ENCODE results near the gene PRMT7.

PRMT7 gene

GRCh38 chr16:68346892-68347480 lies 36.2 kb downstream of the PRMT7 start:
- Histone ChIP-seq H3K4me3 (ENCODE audit: low read depth, low read length) (peak overlapping the region; percentile 20), H3K9me3 (ENCODE audit: insufficient read depth, low read depth, low read length) (peaks cover 6% of the 10 kb centered on the region)
- WGBS (ENCODE audit: extremely low coverage, insufficient coverage, insufficient read length), result no CpG with 5 or more reads among the region's 12 CpGs

DNA sequence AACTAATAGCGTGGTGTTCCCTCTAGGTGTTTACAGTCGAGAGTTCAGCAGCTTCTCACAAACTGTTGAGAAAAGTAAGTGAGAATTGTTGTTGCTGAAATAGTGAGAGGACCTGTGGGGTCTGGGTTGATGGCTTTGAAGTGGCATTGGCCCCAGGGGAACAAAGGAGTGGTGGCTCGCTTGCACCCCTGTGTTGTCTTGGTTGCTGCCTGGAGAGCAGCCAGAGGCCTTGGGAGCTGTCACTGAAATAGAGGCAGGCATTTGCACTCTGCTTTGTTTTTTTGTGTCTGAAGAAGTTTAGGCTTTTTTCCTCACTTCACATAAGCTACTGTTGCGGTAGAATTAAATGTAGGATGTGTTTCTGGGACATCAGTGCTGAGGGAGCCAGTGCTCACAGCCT lies 36.8 kb downstream of the PRMT7 start:
- H3K4me1 ChIP-seq (ENCODE audit: control insufficient read depth in 1 of 2, insufficient read depth in 2 of 2, low read length in 2 of 2), result peaks cover 20 to 42% of the 10 kb centered on the region in 2 experiments
- WGBS (ENCODE audit: extremely low coverage, insufficient coverage, insufficient read length), result no CpG with 5 or more reads among the region's 4 CpGs

More at GRCh38 chr16:68346892-68347480, 36.2 kb downstream of the PRMT7 start:
- no peak overlapping the region for H4K12ac ChIP-seq (ENCODE audit: low read depth, low read length)
- H3K23ac ChIP-seq (ENCODE audit: low read length), result peak overlapping the region; percentile 49
- H2AFZ ChIP-seq (ENCODE audit: insufficient read depth, low read length, poor library complexity), result no peak overlapping the region
- peaks cover 37 to 39% of the 10 kb centered on the region in 2 experiments for H3K36me3 ChIP-seq (ENCODE audit: control insufficient read depth in 1 of 2, insufficient read depth in 2 of 2, low read length in 2 of 2)
- H2AK5ac ChIP-seq (ENCODE audit: low read length), result no peak overlapping the region
- H3K18ac ChIP-seq (ENCODE audit: low read length), result no peak overlapping the region
- H3K79me2 ChIP-seq (ENCODE audit: control insufficient read depth, insufficient read depth, low read length, poor library complexity), result peaks cover 2% of the 10 kb centered on the region
- DNase-seq, result no peak
- no peak overlapping the region for H3K27ac ChIP-seq (ENCODE audit: low read depth, low read length)
- no peak overlapping the region for H4K8ac ChIP-seq (ENCODE audit: low read depth, low read length)
- H2BK5ac ChIP-seq (ENCODE audit: low read depth, low read length, poor library complexity), result no peak overlapping the region
- H2BK120ac ChIP-seq (ENCODE audit: insufficient read depth, low read length, poor library complexity), result no peak overlapping the region
- peaks cover 17 to 39% of the 10 kb centered on the region in 2 experiments for H3K4me1 ChIP-seq (ENCODE audit: control insufficient read depth in 1 of 2, insufficient read depth in 2 of 2, low read length in 2 of 2)
- H3K4ac ChIP-seq (ENCODE audit: low read depth, low read length), result no peak overlapping the region
- no peak overlapping the region for H4K91ac ChIP-seq (ENCODE audit: low read depth, low read length)
- H3K14ac ChIP-seq (ENCODE audit: low read length), result no peak overlapping the region
- no peaks in the 10 kb centered on the region for H3K27me3 ChIP-seq (ENCODE audit: insufficient read depth, low read length)
- H2BK12ac ChIP-seq (ENCODE audit: low read length), result no peak overlapping the region
- no peak overlapping the region for H3K9ac ChIP-seq (ENCODE audit: low read length)
- no peak overlapping the region for H3K4me2 ChIP-seq (ENCODE audit: low read length)
- peaks cover 5% of the 10 kb centered on the region for H3K79me1 ChIP-seq (ENCODE audit: low read length)

GRCh38 chr16:68348639-68349445 lies 38.0 kb downstream of the PRMT7 start:
- H2AK5ac ChIP-seq (ENCODE audit: low read length), result no peak overlapping the region
- H2AFZ ChIP-seq (ENCODE audit: insufficient read depth, low read length, poor library complexity), result no peak overlapping the region
- no peak for DNase-seq
- peaks cover 8% of the 10 kb centered on the region for H3K79me1 ChIP-seq (ENCODE audit: low read length)
- WGBS (ENCODE audit: extremely low coverage, insufficient coverage, insufficient read length), result no CpG with 5 or more reads among the region's 27 CpGs
- peaks cover 38 to 44% of the 10 kb centered on the region in 2 experiments for H3K36me3 ChIP-seq (ENCODE audit: control insufficient read depth in 1 of 2, insufficient read depth in 2 of 2, low read length in 2 of 2)
- no peak overlapping the region for H3K23ac ChIP-seq (ENCODE audit: low read length)
- peak overlapping the region; percentile 10 for H2BK12ac ChIP-seq (ENCODE audit: low read length)
- peaks cover 2% of the 10 kb centered on the region for H3K9me3 ChIP-seq (ENCODE audit: insufficient read depth, low read depth, low read length)
- H3K14ac ChIP-seq (ENCODE audit: low read length), result no peak overlapping the region
- H3K18ac ChIP-seq (ENCODE audit: low read length), result no peak overlapping the region
- H3K4me3 ChIP-seq (ENCODE audit: low read depth, low read length), result no peak overlapping the region
- H4K12ac ChIP-seq (ENCODE audit: low read depth, low read length), result no peak overlapping the region
- H4K91ac ChIP-seq (ENCODE audit: low read depth, low read length), result peak overlapping the region; percentile 29
- no peak overlapping the region for H3K9ac ChIP-seq (ENCODE audit: low read length)
- peaks cover 20 to 42% of the 10 kb centered on the region in 2 experiments for H3K4me1 ChIP-seq (ENCODE audit: control insufficient read depth in 1 of 2, insufficient read depth in 2 of 2, low read length in 2 of 2)
- peaks cover 2% of the 10 kb centered on the region for H3K79me2 ChIP-seq (ENCODE audit: control insufficient read depth, insufficient read depth, low read length, poor library complexity)
- H4K8ac ChIP-seq (ENCODE audit: low read depth, low read length), result no peak overlapping the region
- no peaks in the 10 kb centered on the region for H3K27me3 ChIP-seq (ENCODE audit: insufficient read depth, low read length)
- no peak overlapping the region for H2BK5ac ChIP-seq (ENCODE audit: low read depth, low read length, poor library complexity)
- no peak overlapping the region for H3K27ac ChIP-seq (ENCODE audit: low read depth, low read length)
- H3K4ac ChIP-seq (ENCODE audit: low read depth, low read length), result no peak overlapping the region
- H3K4me2 ChIP-seq (ENCODE audit: low read length), result no peak overlapping the region
- no peak overlapping the region for H2BK120ac ChIP-seq (ENCODE audit: insufficient read depth, low read length, poor library complexity)

More for the DNA sequence above, 36.8 kb downstream of the PRMT7 start:
- Histone ChIP-seq H3K18ac (ENCODE audit: low read length) (no peak overlapping the region), H3K4me3 (ENCODE audit: low read depth, low read length) (no peak overlapping the region), H2AK5ac (ENCODE audit: low read length) (no peak overlapping the region), H2BK5ac (ENCODE audit: low read depth, low read length, poor library complexity) (no peak overlapping the region), H3K79me2 (ENCODE audit: control insufficient read depth, insufficient read depth, low read length, poor library complexity) (peaks cover 2% of the 10 kb centered on the region), H4K12ac (ENCODE audit: low read depth, low read length) (no peak overlapping the region), H3K4me2 (ENCODE audit: low read length) (no peak overlapping the region), H3K9ac (ENCODE audit: low read length) (no peak overlapping the region), H3K14ac (ENCODE audit: low read length) (no peak overlapping the region), H3K79me1 (ENCODE audit: low read length) (peaks cover 8% of the 10 kb centered on the region), H3K9me3 (ENCODE audit: insufficient read depth, low read depth, low read length) (peaks cover 2% of the 10 kb centered on the region), H3K4ac (ENCODE audit: low read depth, low read length) (no peak overlapping the region), H4K91ac (ENCODE audit: low read depth, low read length) (no peak overlapping the region), H3K27me3 (ENCODE audit: insufficient read depth, low read length) (no peaks in the 10 kb centered on the region), H2BK120ac (ENCODE audit: insufficient read depth, low read length, poor library complexity) (no peak overlapping the region), H4K8ac (ENCODE audit: low read depth, low read length) (no peak overlapping the region), H2BK12ac (ENCODE audit: low read length) (no peak overlapping the region), H3K23ac (ENCODE audit: low read length) (no peak overlapping the region), H3K36me3 (ENCODE audit: control insufficient read depth in 1 of 2, insufficient read depth in 2 of 2, low read length in 2 of 2) (peaks cover 33 to 39% of the 10 kb centered on the region in 2 experiments), H3K27ac (ENCODE audit: low read depth, low read length) (no peak overlapping the region), H2AFZ (ENCODE audit: insufficient read depth, low read length, poor library complexity) (no peak overlapping the region)
- DNase-seq, result no peak

GRCh38 chr16:68349838-68350410 lies 39.1 kb downstream of the PRMT7 start:
- Histone ChIP-seq H3K23ac (ENCODE audit: low read length) (no peak overlapping the region), H3K79me1 (ENCODE audit: low read length) (peaks cover 8% of the 10 kb centered on the region), H3K36me3 (ENCODE audit: control insufficient read depth in 1 of 2, insufficient read depth in 2 of 2, low read length in 2 of 2) (peaks cover 47 to 55% of the 10 kb centered on the region in 2 experiments), H3K27ac (ENCODE audit: low read depth, low read length) (peak overlapping the region; percentile 28), H3K9ac (ENCODE audit: low read length) (no peak overlapping the region), H3K4me2 (ENCODE audit: low read length) (no peak overlapping the region), H2BK120ac (ENCODE audit: insufficient read depth, low read length, poor library complexity) (no peak overlapping the region), H3K14ac (ENCODE audit: low read length) (no peak overlapping the region), H2BK12ac (ENCODE audit: low read length) (no peak overlapping the region), H4K8ac (ENCODE audit: low read depth, low read length) (no peak overlapping the region), H2AFZ (ENCODE audit: insufficient read depth, low read length, poor library complexity) (no peak overlapping the region), H4K12ac (ENCODE audit: low read depth, low read length) (no peak overlapping the region), H3K9me3 (ENCODE audit: insufficient read depth, low read depth, low read length) (peaks cover 2% of the 10 kb centered on the region), H2AK5ac (ENCODE audit: low read length) (no peak overlapping the region), H2BK5ac (ENCODE audit: low read depth, low read length, poor library complexity) (no peak overlapping the region), H3K18ac (ENCODE audit: low read length) (no peak overlapping the region), H3K27me3 (ENCODE audit: insufficient read depth, low read length) (no peaks in the 10 kb centered on the region), H3K79me2 (ENCODE audit: control insufficient read depth, insufficient read depth, low read length, poor library complexity) (peaks cover 2% of the 10 kb centered on the region), H3K4me3 (ENCODE audit: low read depth, low read length) (no peak overlapping the region), H3K4me1 (ENCODE audit: control insufficient read depth in 1 of 2, insufficient read depth in 2 of 2, low read length in 2 of 2) (peaks cover 20 to 42% of the 10 kb centered on the region in 2 experiments), H4K91ac (ENCODE audit: low read depth, low read length) (no peak overlapping the region), H3K4ac (ENCODE audit: low read depth, low read length) (no peak overlapping the region)
- DNase-seq, result no peak
- WGBS (ENCODE audit: extremely low coverage, insufficient coverage, insufficient read length), result no CpG with 5 or more reads among the region's 10 CpGs
